IPS DF 4.7 (cell line): ENCODE results near the gene PA2G4.
"Not testable (repeated sequence)": the region's sequence is repeated elsewhere in the genome, so short reads cannot be mapped to it uniquely, and the experiment has no call there.

Experiments
- DNase-seq: peaks from one replicate; pipeline ENCODE4 v3.0.0-alpha.2; 2013; ENCODE audit warnings: low spot score; ENCODE audit errors: extremely low read depth

PA2G4 gene

GRCh38 chr12:56152756-56153677 is 48.7 kb downstream of the PA2G4 start:
- DNase-seq: no peak

- DNase-seq: no peak
These were observed 49.3 kb downstream of the PA2G4 start for GRCh38 chr12:56153678-56154065.

GRCh38 chr12:56154246-56154771 is 50.0 kb downstream of the PA2G4 start:
- DNase-seq: no peak

- no peak for DNase-seq
These were observed 50.5 kb downstream of the PA2G4 start for GRCh38 chr12:56154818-56155217.

- DNase-seq: no peak
These were observed 51.0 kb downstream of the PA2G4 start for GRCh38 chr12:56155256-56155845.

GRCh38 chr12:56156464-56157200 is 52.3 kb downstream of the PA2G4 start:
- not testable (repeated sequence) for DNase-seq

- no peak for DNase-seq
These were observed 53.1 kb downstream of the PA2G4 start for GRCh38 chr12:56157201-56158028.

GRCh38 chr12:56158029-56158925 is 53.9 kb downstream of the PA2G4 start, which contains the start of gene MYL6:
Gene MYL6, plus strand, starts transcription at chr12:56158359. Its CDS starts 43 bp downstream, at chr12:56158402.
- peak; percentile 100 for DNase-seq

- DNase-seq: no peak
These were observed 54.6 kb downstream of the PA2G4 start for GRCh38 chr12:56158926-56159461.

GRCh38 chr12:56159482-56160192 is 55.3 kb downstream of the PA2G4 start:
- no peak for DNase-seq

- no peak for DNase-seq
These were observed 55.9 kb downstream of the PA2G4 start for GRCh38 chr12:56160193-56160763.

GRCh38 chr12:56160894-56161689 is 56.7 kb downstream of the PA2G4 start:
- DNase-seq: no peak

- DNase-seq: no peak
These were observed 57.5 kb downstream of the PA2G4 start for GRCh38 chr12:56161690-56162351.

- no peak for DNase-seq
These were observed 58.3 kb downstream of the PA2G4 start for GRCh38 chr12:56162468-56163290.
